Naive thymus-derived CD8-positive, alpha-beta T cell (primary cell): ENCODE data around the gene LRRC71. TPM values are rescaled to one million over a fixed set of nuclear protein-coding genes. Genes with fewer than 3 reads are reported as not detected.
A peak's percentile ranks its signal among the peaks of the same experiment; 100 is the strongest.

Source experiments
- ATAC-seq, 2 donors: fragments of 150-1000 bp; cut with Tn5 transposase in 1 of 2; sonication (Bioruptor Pico), chemical (Tn5 transposase) in 1 of 2; 1 replicate in 1 of 2; 2 replicates in 1 of 2; pipeline ENCODE4 v1.10.0; 2021; ENCODE audit warnings: mild to moderate bottlenecking in 2 of 2, moderate library complexity in 2 of 2
- POLR2A ChIA-PET: fragments of 350-600 bp; sonication (Branson Sonifier 250); formaldehyde crosslinking; loops from one replicate; lab custom pipeline; 2021; ENCODE audit warnings: antibody characterized with exemption; lab: Charles Lee
- DNase-seq, 10 donors: peaks; one replicate each; pipeline versions ENCODE4 v3.0.0 to v3.0.0-alpha.2; 2020 to 2022
- H3K27ac Mint-ChIP-seq, 10 donors: one replicate each; pipeline ENCODE4 v1.8.0; 2020 to 2022; ENCODE audit warnings: mild to moderate bottlenecking in 10 of 10, mixed read lengths in 10 of 10, moderate library complexity in 4 of 10, inconsistent platforms in 1 of 10
- H3K27me3 Mint-ChIP-seq, 5 donors: one replicate each; pipeline ENCODE4 v1.8.0; 2021 to 2022; ENCODE audit warnings: mixed read lengths in 5 of 5
- H3K36me3 Mint-ChIP-seq, 3 donors: one replicate each; pipeline ENCODE4 v1.8.0; 2020 to 2022; ENCODE audit warnings: mixed read lengths in 3 of 3, mild to moderate bottlenecking in 2 of 3, inconsistent platforms in 1 of 3
- H3K4me1 Mint-ChIP-seq, 4 donors: one replicate each; pipeline ENCODE4 v1.8.0; 2021 to 2022; ENCODE audit warnings: mixed read lengths in 4 of 4
- H3K4me3 Mint-ChIP-seq, 10 donors: one replicate each; pipeline ENCODE4 v1.8.0; 2020 to 2022; ENCODE audit warnings: mild to moderate bottlenecking in 10 of 10, mixed read lengths in 10 of 10, moderate library complexity in 6 of 10, inconsistent platforms in 1 of 10
- H3K9me3 Mint-ChIP-seq, 9 donors: one replicate each; pipeline ENCODE4 v1.8.0; 2020 to 2022; ENCODE audit warnings: mixed read lengths in 9 of 9, mild to moderate bottlenecking in 3 of 9, inconsistent platforms in 1 of 9, moderate library complexity in 1 of 9
- polyA plus RNA-seq, 3 donors: library from polyadenylated mRNA; unstranded; fragments of 300-500 nt; fragmentation: Illumina TruSeq; gene quantifications; one replicate each; pipeline ENCODE4 v1.2.3, GENCODE V29; 2021
- total RNA-seq, 8 experiments: library from RNA in 2 of 8; stranded (reverse) in 2 of 8; gene quantifications; one replicate each; pipeline ENCODE4 v1.2.3 and lab custom pipeline; 2021 to 2026

Gene LRRC71
- total and polyA plus RNA-seq, 5 experiments from 2014 or later = not detected

DNA sequence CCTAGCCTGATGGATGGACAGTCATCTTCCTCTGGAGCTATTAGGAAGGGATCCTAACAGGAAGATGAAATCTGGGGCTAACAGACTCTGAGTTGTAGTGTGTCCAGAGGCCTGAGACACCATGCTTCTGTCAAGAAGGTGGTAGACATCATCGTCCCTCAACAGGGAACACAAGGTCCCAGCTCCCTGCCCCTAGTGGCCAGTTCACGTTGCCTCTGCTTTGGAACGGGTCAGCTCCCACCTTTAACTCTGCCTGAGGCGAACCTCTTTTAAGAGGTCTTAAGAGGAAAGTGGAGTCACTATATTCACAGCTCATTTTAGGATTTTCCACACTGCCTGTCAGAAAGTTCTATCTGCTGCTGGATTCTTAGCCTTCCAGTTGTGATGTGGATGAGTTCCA, 28.3 kb downstream of the LRRC71 start:
- POLR2A ChIA-PET = interaction anchor here (1.5 kb wide), 1 partner anchor 15 kb away, joined by 4 read pairs; no protein-coding TSS in a partner anchor
- Mint-ChIP-seq H3K27me3 (no peaks in the 10 kb centered on the region), H3K36me3 (peaks cover 6 to 85% (median 53%) of the 10 kb centered on the region in 3 donors), H3K4me3 (no peak overlapping the region), H3K27ac (peak overlapping the region in 1 of 10 donors; percentile 43), H3K4me1 (peaks cover 0 to 5% (median 0%) of the 10 kb centered on the region in 4 donors), H3K9me3 (no peaks in the 10 kb centered on the region)
- DNase-seq = peak in 1 of 10 donors; percentile 23
- ATAC-seq = no peak

DNA sequence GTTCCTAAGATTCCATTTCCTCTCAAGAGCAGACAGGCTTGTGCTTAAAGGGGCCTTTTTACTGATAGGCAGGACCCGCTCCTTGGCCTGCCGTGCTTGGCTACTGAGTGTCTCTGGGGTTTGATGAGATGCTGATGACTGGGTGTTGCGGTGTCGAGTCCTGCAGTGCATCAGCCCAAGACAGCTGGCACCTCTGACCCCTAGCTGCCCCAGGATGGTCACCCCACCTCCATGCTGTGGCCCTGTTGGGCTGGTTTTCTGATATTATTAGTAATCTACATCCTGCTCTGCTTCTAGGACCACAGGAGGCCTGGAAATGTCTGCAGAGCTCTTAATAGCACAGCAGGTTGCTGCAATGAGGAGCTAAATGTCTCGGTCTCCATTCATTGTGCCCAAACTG, 28.7 kb downstream of the LRRC71 start:
- POLR2A ChIA-PET = interaction anchor here (1.3 to 1.5 kb wide), 2 partner anchors 10 to 15 kb away, joined by 3 to 4 read pairs; no protein-coding TSS in a partner anchor
- no peaks in the 10 kb centered on the region for H3K9me3 Mint-ChIP-seq

DNA sequence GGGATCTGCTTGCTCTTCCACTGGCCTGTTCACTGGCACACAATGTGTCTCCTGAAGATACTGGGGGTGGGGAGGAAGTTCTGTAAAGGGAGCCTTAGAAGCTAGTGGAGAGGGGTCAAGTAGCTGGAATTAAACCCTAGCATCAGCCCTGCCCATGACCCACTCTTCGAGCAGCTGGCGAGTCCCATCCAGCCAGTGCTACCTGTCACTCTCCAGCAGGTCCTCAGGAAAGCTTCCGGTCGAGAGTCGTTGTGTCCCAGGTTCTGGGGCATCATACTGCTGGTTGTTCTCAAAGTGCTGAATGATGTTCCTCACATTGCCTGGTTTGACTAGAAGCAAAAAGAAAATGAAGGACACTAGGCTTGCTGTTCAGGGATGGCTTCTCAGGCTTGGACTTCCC, 30.9 kb downstream of the LRRC71 start:
- ATAC-seq = no peak
- POLR2A ChIA-PET = no interaction called here
- peak in 1 of 10 donors; percentile 19 for DNase-seq
- no peak overlapping the region for H3K4me3 Mint-ChIP-seq
- no peak overlapping the region for H3K27ac Mint-ChIP-seq
- H3K9me3 Mint-ChIP-seq = no peaks in the 10 kb centered on the region
- peaks cover 1 to 87% (median 45%) of the 10 kb centered on the region in 3 donors for H3K36me3 Mint-ChIP-seq
- H3K4me1 Mint-ChIP-seq = no peaks in the 10 kb centered on the region
- H3K27me3 Mint-ChIP-seq = peaks cover 0 to 2% (median 0%) of the 10 kb centered on the region in 5 donors

More for the DNA sequence above, 28.7 kb downstream of the LRRC71 start:
- Mint-ChIP-seq H3K27ac (no peak overlapping the region), H3K27me3 (no peaks in the 10 kb centered on the region), H3K36me3 (peaks cover 6 to 86% (median 54%) of the 10 kb centered on the region in 3 donors), H3K4me1 (peaks cover 0 to 5% (median 0%) of the 10 kb centered on the region in 4 donors), H3K4me3 (no peak overlapping the region)
- DNase-seq (peak in 1 of 10 donors; percentile 13), ATAC-seq (no peak)

DNA sequence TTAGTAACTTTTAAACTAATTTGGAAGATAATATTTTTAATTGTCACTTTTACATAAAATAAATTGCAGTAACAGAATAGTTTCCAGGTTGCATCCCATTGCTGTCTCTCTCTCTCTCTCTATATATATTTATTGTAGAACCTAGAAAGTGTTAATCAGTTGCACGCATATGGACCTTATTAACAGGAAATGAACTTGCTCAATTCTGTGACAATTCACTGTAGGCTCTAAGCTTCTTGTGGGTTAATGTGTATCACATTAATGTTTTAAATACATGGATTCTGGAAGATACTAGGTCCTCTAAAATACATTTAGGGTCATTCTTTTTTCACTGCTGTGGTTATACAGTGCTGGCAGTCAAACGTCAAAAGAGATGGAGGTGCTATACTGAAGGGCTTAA, 33.1 kb downstream of the LRRC71 start:
- POLR2A ChIA-PET = no interaction called here
- peaks cover 0 to 89% (median 46%) of the 10 kb centered on the region in 3 donors for H3K36me3 Mint-ChIP-seq
- H3K4me3 Mint-ChIP-seq = no peak overlapping the region
- H3K9me3 Mint-ChIP-seq = no peaks in the 10 kb centered on the region
- no peak overlapping the region for H3K27ac Mint-ChIP-seq
- ATAC-seq = no peak
- no peak for DNase-seq
- H3K27me3 Mint-ChIP-seq = peaks cover 0 to 2% (median 0%) of the 10 kb centered on the region in 5 donors
- H3K4me1 Mint-ChIP-seq = peaks cover 0 to 7% (median 3%) of the 10 kb centered on the region in 4 donors

DNA sequence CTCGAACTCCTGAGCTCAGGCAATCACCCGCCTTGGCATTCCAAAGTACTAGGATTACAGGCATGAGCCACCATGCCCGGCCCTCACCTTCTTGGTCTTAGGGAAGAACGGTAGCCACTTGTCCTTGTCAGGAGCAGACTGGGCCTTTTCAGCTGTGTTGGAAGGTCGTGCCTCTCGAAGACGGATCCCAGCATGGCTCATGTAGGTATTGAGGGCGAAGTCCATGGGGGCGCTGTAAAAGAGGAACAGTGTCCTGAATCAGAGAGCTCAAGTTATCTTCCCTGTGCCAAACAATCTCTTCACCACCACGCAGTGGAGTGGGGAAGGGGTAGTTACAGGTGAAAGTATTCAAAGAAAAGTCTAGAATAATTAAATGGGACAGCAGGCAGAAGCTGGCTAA, 35.9 kb downstream of the LRRC71 start:
- H3K4me1 Mint-ChIP-seq = peaks cover 4 to 22% (median 17%) of the 10 kb centered on the region in 4 donors
- peak in 1 of 10 donors; percentile 19 for DNase-seq
- ATAC-seq = no peak
- POLR2A ChIA-PET = interaction anchor here (0.7 to 1.0 kb wide), 2 partner anchors 9 to 1203 kb away, joined by 3 to 4 read pairs; no protein-coding TSS in a partner anchor
- H3K36me3 Mint-ChIP-seq = peaks cover 0 to 86% (median 37%) of the 10 kb centered on the region in 3 donors
- H3K27me3 Mint-ChIP-seq = peaks cover 0 to 2% (median 0%) of the 10 kb centered on the region in 5 donors
- no peak overlapping the region for H3K27ac Mint-ChIP-seq
- no peaks in the 10 kb centered on the region for H3K9me3 Mint-ChIP-seq
- H3K4me3 Mint-ChIP-seq = no peak overlapping the region

DNA sequence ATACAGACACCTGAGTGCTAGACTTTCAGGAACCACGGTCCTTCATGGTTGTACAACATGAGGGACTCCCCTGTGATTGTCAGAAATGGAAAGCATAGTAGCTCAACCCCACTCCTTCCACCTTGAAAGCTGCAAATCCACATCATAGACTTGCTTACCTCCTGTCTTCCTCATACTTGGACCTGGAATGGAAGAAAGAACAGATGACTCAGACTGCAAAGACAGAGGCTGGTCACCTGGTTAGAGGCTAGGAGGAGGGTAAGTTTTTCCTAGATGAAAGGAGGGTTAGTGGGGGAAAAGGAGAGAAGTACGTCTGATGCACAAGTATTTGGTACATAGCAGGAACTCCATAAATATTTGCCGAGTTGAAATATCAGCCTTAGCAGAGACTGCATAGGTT, 37.2 kb downstream of the LRRC71 start:
- H3K27me3 Mint-ChIP-seq = peaks cover 0 to 2% (median 0%) of the 10 kb centered on the region in 5 donors
- peaks cover 0 to 77% (median 42%) of the 10 kb centered on the region in 3 donors for H3K36me3 Mint-ChIP-seq
- peak overlapping the region in 2 of 10 donors; percentile 29 to 54 for H3K27ac Mint-ChIP-seq

DNA sequence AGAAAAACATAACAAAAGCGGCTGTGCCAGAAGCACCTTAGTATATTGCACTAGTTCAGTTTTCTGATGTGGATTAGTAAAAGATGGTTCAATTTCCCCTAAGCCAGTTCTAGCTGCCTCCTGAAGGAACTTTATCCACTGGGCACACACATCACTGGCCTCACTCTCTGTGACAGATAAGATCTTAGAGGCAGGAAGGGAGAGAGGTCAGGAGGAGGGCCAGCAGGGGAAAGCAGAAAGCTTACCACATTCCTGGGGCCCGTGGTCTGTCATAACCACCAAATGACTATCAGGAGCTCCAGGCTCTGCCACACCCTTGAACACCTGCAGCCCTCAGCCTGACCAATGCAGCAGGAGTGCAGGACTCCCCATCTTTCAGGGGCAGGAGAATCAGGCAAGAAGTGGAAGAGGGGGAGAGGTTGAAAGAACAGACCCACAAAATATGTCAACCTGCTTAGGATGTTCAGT, 37.8 kb downstream of the LRRC71 start:
- peak overlapping the region in 4 of 10 donors; percentile 47 to 73 (median 58) for H3K27ac Mint-ChIP-seq
- peaks cover 0 to 70% (median 42%) of the 10 kb centered on the region in 3 donors for H3K36me3 Mint-ChIP-seq
- no peak overlapping the region for H3K4me3 Mint-ChIP-seq
- POLR2A ChIA-PET = interaction anchor here (1.4 kb wide), 1 partner anchor 8 kb away, joined by 3 read pairs; no protein-coding TSS in a partner anchor
- H3K9me3 Mint-ChIP-seq = peaks cover 0 to 6% (median 0%) of the 10 kb centered on the region in 9 donors
- H3K27me3 Mint-ChIP-seq = peaks cover 0 to 2% (median 0%) of the 10 kb centered on the region in 5 donors
- H3K4me1 Mint-ChIP-seq = peaks cover 14 to 38% (median 34%) of the 10 kb centered on the region in 4 donors
- ATAC-seq = no peak
- DNase-seq = no peak

More for the DNA sequence above, 37.2 kb downstream of the LRRC71 start:
- no peak for DNase-seq
- Mint-ChIP-seq H3K4me1 (peaks cover 10 to 33% (median 28%) of the 10 kb centered on the region in 4 donors), H3K9me3 (peaks cover 0 to 4% (median 0%) of the 10 kb centered on the region in 9 donors), H3K4me3 (peak overlapping the region in 1 of 10 donors; percentile 41)
- ATAC-seq = no peak
- POLR2A ChIA-PET = no interaction called here

DNA sequence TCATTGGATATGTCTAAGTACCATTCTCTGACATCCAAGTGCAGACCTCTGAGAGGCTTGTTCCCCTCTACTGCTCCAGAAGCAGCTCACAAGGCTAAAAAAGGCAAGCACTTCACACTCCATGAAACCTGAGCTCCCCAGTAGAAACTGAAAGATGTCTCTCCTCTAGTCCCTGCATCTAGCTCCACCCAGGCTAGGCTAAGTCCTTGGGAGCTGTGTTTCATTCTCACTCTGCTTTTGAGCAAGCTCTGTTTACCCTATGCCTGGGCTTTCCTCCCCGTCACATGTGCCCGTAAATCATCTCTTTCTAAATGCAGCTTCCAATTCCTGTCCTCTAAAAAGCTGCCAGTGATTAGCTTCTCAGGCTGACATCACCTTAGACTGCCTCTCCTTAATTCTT, 39.0 kb downstream of the LRRC71 start:
- peaks cover 0 to 62% (median 38%) of the 10 kb centered on the region in 3 donors for H3K36me3 Mint-ChIP-seq
- peak overlapping the region in 1 of 10 donors; percentile 71 for H3K27ac Mint-ChIP-seq
- no peak for ATAC-seq
- peaks cover 0 to 2% (median 0%) of the 10 kb centered on the region in 5 donors for H3K27me3 Mint-ChIP-seq
- no peak overlapping the region for H3K4me3 Mint-ChIP-seq
- POLR2A ChIA-PET = interaction anchor here (1.4 kb wide), 1 partner anchor 9 kb away, joined by 3 read pairs; no protein-coding TSS in a partner anchor
- peaks cover 0 to 8% (median 0%) of the 10 kb centered on the region in 9 donors for H3K9me3 Mint-ChIP-seq
- H3K4me1 Mint-ChIP-seq = peaks cover 24 to 50% (median 45%) of the 10 kb centered on the region in 4 donors
- DNase-seq = peak in 1 of 10 donors; percentile 10

DNA sequence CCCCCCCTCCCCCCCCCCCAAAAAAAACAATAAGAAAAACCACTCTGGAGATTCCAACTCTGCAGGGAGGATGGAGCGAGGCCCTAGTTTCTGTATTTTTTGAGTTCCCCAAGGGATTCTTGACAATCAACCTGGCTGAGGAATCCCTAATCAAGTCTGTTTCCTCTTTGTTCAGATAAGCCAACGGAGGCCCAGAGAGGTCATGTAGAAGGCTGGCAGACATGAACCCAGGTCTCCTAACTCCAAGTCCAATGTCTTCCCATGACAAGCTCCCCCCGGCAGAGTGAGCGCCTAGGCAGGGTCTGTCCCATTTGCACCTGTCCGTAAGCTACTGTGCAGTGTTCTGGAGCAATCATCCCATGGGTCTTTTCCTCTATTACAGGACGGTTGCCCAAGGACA, 39.5 kb downstream of the LRRC71 start:
- POLR2A ChIA-PET = interaction anchor here (1.4 kb wide), 1 partner anchor 10 kb away, joined by 3 read pairs; no protein-coding TSS in a partner anchor
- H3K4me3 Mint-ChIP-seq = peak overlapping the region in 1 of 10 donors; percentile 45
- peak overlapping the region in 1 of 10 donors; percentile 47 for H3K27ac Mint-ChIP-seq
- peaks cover 0 to 57% (median 36%) of the 10 kb centered on the region in 3 donors for H3K36me3 Mint-ChIP-seq
- peaks cover 24 to 51% (median 47%) of the 10 kb centered on the region in 4 donors for H3K4me1 Mint-ChIP-seq
- no peaks in the 10 kb centered on the region for H3K27me3 Mint-ChIP-seq
- ATAC-seq (no peak), DNase-seq (no peak)
- peaks cover 0 to 10% (median 0%) of the 10 kb centered on the region in 9 donors for H3K9me3 Mint-ChIP-seq

DNA sequence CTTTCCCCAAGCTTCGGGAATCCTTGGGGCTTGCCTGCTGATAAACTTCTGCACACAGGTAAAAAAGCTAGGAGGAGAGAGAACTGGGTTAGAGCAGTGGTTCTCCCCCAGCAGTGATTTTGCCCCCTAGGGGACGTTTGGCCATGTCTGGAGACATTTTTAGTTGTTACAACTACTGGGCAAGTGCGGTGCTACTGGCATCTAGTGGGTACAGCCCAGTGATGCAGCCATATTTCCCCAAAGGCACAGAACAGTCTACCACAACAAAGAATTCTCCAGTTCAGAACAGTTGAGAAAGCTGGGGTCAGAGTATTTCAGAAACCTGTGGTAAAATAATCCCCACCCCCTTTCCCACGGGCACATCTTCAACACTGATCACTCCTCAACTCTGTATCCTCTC, 41.3 kb downstream of the LRRC71 start:
- ATAC-seq (peak; percentile 46 to 60), DNase-seq (peak in 6 of 10 donors; percentile 15 to 56 (median 40))
- Mint-ChIP-seq H3K36me3 (peaks cover 0 to 39% (median 30%) of the 10 kb centered on the region in 3 donors), H3K27me3 (no peaks in the 10 kb centered on the region), H3K9me3 (peaks cover 0 to 10% (median 0%) of the 10 kb centered on the region in 9 donors), H3K27ac (peak overlapping the region in 7 of 10 donors; percentile 27 to 60 (median 47)), H3K4me3 (peak overlapping the region in 9 of 10 donors; percentile 41 to 84 (median 61)), H3K4me1 (peaks cover 25 to 51% (median 47%) of the 10 kb centered on the region in 4 donors)
- POLR2A ChIA-PET = no interaction called here

DNA sequence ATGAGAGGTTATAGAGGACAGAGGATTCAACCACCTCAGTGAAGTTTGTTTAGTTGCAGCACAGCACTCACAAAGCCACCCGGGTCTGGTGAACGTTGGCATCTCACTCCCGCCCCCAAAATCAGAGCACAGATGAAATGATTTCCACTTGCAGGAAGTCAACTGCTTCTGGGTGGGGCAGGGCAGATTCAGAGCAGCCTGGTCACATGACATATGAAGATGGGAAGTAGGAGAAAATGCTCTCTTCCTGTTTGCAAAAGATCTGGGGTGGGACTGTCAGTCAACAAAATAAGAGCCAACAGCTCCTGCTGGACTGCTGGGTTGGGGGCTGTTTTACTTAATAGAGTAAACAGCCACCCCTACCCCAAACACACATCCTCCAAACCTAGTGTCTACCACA, 43.2 kb downstream of the LRRC71 start:
- H3K9me3 Mint-ChIP-seq = peaks cover 0 to 10% (median 0%) of the 10 kb centered on the region in 9 donors
- DNase-seq = peak in 9 of 10 donors; percentile 14 to 80 (median 41)
- peaks cover 0 to 8% (median 0%) of the 10 kb centered on the region in 5 donors for H3K27me3 Mint-ChIP-seq
- H3K4me1 Mint-ChIP-seq = peaks cover 21 to 49% (median 44%) of the 10 kb centered on the region in 4 donors
- POLR2A ChIA-PET = interaction anchor here (1.7 kb wide), 1 partner anchor 15 kb away, joined by 4 read pairs; no protein-coding TSS in a partner anchor
- peak overlapping the region; percentile 80 to 93 (median 85) for H3K4me3 Mint-ChIP-seq
- peaks cover 0 to 20% (median 20%) of the 10 kb centered on the region in 3 donors for H3K36me3 Mint-ChIP-seq
- peak overlapping the region; percentile 82 to 96 (median 92) for H3K27ac Mint-ChIP-seq
- ATAC-seq = peak; percentile 91 to 93

DNA sequence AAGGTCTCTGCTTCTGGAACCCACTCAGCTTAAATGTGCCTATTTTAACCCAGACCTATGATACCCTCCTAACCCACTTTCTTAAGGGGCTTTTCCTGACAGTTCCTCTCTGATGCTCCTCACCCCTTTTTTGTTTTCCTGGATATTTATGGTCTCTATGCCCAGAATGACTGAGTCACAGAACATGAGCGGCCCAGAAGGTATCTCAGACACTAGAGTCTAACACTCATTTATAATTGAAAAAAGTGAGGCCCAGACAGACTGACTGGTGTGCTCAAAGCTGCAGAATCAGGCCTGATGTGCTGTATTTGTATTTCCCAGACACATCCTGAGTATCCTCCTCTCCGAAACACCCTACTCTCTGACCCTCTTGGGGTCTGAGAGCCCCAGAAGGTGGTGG, 44.0 kb downstream of the LRRC71 start:
- H3K4me1 Mint-ChIP-seq = peaks cover 21 to 44% (median 39%) of the 10 kb centered on the region in 4 donors
- peaks cover 0 to 10% (median 0%) of the 10 kb centered on the region in 9 donors for H3K9me3 Mint-ChIP-seq
- H3K36me3 Mint-ChIP-seq = peaks cover 0 to 15% (median 15%) of the 10 kb centered on the region in 3 donors
- DNase-seq (no peak), ATAC-seq (no peak)
- peak overlapping the region in 8 of 10 donors; percentile 31 to 93 (median 86) for H3K4me3 Mint-ChIP-seq
- POLR2A ChIA-PET = interaction anchor here (0.8 to 1.7 kb wide), 2 partner anchors 8 to 16 kb away, joined by 3 to 4 read pairs; no protein-coding TSS in a partner anchor
- H3K27me3 Mint-ChIP-seq = peaks cover 0 to 8% (median 1%) of the 10 kb centered on the region in 5 donors
- peak overlapping the region in 9 of 10 donors; percentile 71 to 96 (median 91) for H3K27ac Mint-ChIP-seq
